Measurements from ENCODE around the gene PACRG.

PACRG gene

DNA sequence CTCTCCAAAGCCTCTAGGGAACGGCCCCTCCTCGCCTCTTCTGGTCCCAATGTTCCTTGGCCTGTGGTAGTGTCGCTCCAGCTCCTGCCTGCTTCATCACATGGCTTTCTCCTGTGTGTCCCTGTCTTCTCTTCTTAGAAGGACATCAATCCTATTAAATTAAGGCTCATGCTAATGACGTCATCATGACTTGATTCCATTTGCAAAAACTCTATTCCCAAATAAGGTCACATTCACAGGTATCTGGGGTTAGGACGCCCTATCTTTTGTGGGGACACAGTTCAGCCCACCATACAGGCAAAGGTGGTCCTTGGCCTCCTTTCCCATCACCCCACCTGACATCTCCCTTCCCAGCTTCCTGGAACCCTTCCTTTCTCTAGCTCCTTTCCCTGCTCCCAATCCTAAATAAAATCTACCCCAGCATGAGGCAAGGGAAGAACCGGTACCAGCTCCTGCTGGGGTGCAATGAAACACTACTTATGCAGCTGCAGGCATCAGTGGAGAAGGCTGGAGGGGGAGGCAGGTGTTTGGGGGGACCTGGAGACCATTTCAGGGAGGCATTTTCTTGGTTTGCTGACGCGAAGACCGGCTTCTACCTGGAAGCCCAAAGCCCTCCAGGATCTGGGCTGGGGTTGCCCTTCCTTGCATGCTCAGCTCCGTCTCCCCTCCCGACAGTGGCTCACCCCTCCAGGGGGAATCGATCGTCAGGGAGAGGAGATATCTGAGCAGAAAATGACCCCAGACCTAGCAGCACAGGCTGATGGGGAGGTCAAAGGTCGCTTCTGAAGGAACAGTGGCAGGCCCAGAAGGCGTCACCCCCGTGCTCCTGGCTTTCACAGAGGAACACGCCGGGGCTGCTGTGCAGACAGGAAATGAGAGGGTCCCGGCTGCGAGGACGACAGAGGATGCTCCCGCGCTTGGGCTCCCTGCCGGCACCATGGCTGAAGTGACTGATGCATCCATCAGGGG, 615.1 kb downstream of the PACRG start:
- DNase-seq = no peak

DNA sequence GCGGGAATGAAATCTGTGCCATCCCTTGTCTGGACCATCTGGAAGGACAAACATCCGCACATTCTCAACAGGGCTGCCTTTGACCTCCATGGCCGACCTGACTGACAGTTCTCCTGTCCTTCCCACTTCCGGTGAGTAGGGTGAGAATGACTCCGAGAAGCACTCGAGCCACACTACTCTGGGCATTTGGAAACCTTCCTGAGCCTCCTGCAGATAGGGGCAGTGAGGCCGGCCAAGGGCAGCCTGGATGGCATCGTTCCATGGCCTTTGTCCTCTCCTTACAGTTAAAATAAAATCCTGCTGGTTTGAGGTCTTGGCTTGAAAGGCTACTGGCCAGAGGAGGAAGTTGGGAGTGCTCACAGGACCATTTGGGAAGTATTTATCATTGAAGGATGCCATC, 615.8 kb downstream of the PACRG start:
- no peak for DNase-seq

DNA sequence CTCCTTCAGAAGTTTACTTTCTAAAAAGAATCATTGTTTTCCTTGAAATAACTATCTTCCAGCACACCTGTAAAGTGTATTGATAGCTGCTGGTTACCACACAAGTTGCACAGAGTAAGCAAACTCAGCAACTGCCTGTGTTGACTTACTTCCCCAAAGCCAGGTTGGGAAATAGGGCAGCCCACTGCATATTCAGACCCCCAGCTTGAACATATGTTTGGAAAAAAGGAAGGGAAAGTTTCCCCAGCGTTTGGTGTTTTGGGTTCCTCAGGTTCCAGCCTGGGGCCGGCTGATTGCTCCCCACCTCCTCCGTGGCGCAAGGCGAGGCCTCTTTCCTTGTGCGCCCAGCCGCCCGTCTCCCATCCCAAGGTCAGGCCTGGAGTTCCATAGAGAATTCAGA, 616.6 kb downstream of the PACRG start:
- DNase-seq = no peak

DNA sequence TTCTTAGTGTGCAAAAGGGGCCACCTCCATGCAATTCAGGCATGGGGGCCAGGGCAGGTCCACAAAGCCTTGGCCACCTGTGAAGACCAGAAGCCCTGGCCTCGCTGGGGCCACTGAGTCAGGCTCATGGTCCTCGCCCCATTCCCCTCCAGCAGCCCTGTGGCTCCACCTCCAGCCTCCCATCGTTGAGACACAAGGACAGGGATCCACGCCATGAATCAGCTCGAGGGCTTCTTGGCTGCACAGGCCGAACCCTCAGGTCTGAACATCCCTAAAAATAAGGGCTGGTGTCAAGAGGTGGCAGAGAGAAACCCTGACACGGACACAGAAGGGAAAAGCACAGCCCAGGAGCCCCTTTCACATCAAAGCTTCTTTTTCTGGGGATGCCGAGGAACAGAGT, 618.2 kb downstream of the PACRG start:
- no peak for DNase-seq

- no peak for DNase-seq
These were observed 618.8 kb downstream of the PACRG start for GRCh38 chr6:163346497-163346961.

DNA sequence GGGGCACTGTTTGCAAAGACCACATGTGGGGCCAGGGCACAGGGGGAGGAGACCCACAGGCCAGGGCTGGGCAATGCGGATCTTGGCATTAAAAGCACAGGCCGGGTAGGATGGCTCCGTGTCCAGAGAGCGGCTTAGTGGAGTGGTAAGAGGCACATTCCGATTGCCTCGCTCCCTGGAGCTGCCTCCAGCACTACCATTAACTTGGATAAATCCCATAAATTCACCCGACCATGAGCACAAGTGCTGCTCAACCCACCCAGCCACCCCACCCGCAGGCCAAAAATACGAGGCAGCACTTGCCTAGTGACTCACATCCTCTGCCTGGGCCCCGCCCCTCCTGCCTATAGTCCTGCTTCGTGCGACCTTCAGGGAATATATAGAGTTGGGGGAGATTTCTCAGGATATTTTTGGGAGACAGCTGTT, 619.3 kb downstream of the PACRG start:
- no peak for DNase-seq

DNA sequence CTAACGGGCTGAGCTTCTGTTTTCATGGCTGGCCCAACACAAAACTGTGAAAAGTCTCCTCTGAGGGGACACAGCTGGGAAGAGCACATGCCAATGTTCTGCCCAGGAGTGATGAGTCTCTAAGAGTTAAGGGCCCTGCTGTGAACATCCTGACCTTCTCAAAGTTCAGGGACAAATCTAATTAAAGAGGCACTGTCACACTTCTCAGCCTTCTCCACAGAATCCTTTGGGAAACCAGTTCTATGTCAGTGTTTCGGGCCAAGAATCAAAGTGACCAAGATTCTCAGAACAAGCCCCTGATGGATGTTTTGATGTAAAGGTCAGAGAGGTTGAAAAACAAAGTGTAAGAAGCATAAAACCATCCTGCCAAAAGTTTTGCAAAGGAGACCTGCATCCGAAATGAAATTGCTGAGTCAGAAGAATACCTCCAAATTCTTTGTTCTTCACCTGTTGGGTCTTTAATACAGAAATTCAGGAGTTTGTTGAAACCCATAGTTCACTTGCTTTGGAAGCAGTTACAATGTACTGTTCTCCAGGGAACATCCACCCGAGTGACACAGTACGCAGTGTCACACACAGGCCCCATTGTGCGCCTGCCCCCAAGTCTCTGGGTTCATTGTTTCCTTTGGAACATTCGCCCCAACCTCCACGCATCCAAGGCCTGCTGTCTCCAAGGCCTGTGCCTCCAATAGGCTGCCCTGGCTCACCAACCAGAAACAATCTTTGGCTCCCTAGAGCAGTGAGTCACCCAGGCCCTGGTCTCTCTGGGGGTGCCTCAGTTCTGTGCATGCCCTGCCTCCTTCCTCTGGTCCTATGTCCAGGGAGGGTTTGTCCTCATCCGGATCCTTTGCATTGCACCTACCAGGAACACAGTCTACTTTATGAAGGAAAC, 621.3 kb downstream of the PACRG start:
- DNase-seq = no peak

- no peak for DNase-seq
These were observed 621.9 kb downstream of the PACRG start for GRCh38 chr6:163349696-163350095.

- no peak for DNase-seq
These were observed 623.2 kb downstream of the PACRG start for GRCh38 chr6:163351013-163351412.

- DNase-seq = no peak
These were observed 624.4 kb downstream of the PACRG start for GRCh38 chr6:163352011-163352685.

DNA sequence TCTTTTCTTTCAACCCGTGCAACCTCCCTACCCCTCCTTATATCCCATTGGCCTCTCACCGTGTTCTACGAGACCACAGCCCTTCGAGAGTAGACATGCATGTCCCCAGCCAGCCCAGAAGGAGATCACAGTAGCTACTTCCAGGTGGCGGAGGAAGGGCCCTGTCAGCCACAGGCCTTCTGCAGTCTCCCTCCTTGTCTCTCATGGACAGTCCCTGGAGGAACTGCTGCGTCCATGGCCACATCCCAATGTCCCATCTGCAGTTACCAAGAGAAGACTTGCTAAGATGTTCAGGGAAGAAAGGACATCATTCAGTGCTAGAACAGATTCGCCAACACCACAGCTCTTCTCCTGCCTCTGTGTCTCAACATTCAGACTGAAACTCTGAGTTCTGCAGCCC, 625.2 kb downstream of the PACRG start:
- DNase-seq = no peak

GRCh38 chr6:163354085-163354484, 626.3 kb downstream of the PACRG start:
- DNase-seq = no peak

GRCh38 chr6:163354761-163355425, 627.1 kb downstream of the PACRG start:
- no peak for DNase-seq

- DNase-seq = no peak
These were observed 627.7 kb downstream of the PACRG start for GRCh38 chr6:163355426-163355991.

- DNase-seq = no peak
These were observed 628.5 kb downstream of the PACRG start for GRCh38 chr6:163356324-163356723.

DNA sequence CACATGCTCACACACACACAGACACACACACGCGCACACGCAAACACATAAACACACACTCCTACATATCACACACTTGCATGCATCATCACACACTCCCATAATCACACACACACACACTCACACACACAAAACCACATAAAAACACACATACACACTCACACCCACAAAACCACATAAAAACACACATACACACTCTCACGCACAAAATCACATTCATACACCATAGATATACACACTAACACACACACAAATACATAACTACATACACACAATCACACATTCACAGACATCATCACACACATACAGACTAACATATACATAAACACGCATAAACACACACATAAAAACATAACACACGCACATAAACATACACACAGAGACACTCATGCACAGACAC, 629.0 kb downstream of the PACRG start:
- DNase-seq = no peak

DNA sequence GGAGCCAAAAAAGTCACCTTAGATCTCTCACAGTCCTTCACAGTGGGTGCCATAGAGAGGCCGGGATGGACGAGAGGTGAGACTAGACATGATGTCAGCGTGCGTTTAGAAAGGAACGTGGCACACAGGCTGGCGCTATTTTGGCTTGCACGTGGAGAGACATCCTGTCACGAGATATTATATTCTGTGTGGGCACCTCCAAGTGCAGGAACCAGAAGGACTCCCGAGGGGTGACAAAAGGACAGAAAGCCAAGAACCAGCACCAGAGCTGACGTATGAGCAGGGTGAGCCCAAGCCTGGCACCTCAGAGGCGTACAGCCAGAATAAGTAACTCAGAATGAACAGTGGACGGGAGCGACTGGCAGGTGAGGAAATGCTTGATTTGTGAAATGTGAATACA, 636.9 kb downstream of the PACRG start:
- no peak for DNase-seq

Data from stimulated activated CD8-positive, alpha-beta memory T cell treated with anti-CD3 and anti-CD28 coated beads, Interleukin-4, amount 100 ng/mL, for 48 hours (primary cell).